LNCAP (cell line): ENCODE data around the gene CLTB.

ENCODE experiments used
- CTCF ChIP-seq: fragments of 450-650 bp; IDR thresholded peaks from 2 replicates; pipeline ENCODE4 v1.5.1; 2017; ENCODE audit warnings: mild to moderate bottlenecking

The CLTB gene

GRCh38 chr5:176415952-176416924 is at the start of gene CLTB:
Gene CLTB (minus strand): TSS chr5:176416539. CDS start chr5:176416363, 176 bp downstream.
- peak; percentile 91 for TF ChIP-seq CTCF

- no peak for TF ChIP-seq CTCF
These were observed 46.9 kb upstream of the CLTB start for GRCh38 chr5:176463113-176463764.

GRCh38 chr5:176461349-176461748 is 45.0 kb upstream of the CLTB start:
- TF ChIP-seq CTCF: no peak

- no peak for TF ChIP-seq CTCF
These were observed 42.7 kb upstream of the CLTB start for GRCh38 chr5:176458904-176459561.

- TF ChIP-seq CTCF: no peak
These were observed 38.5 kb upstream of the CLTB start for GRCh38 chr5:176454724-176455394.

GRCh38 chr5:176450077-176450476 is 33.7 kb upstream of the CLTB start:
- no peak for TF ChIP-seq CTCF

- peak; percentile 100 for TF ChIP-seq CTCF
These were observed 31.8 kb upstream of the CLTB start, which contains the start of gene FAF2 for GRCh38 chr5:176447978-176448608. Gene FAF2 (plus strand): TSS chr5:176448385. CDS start chr5:176448408, 23 bp downstream.
